ENCODE data around the gene PPP6R2. TPM values are rescaled to one million over a fixed set of nuclear protein-coding genes. Genes with fewer than 3 reads are reported as not detected.

PPP6R2 gene
- total and polyA plus RNA-seq, 2 of the 8 experiments (the other 6 are each of a cell fraction or from before 2014, with no cell fraction given) = 25.0 to 32.2 TPM

GRCh38 chr22:50303515-50303847 is 39.6 kb upstream of the PPP6R2 start (continued):
- TF ChIP-seq BCL11A (IDR thresholded peaks at IDR 0.05; ENCODE audit: low read depth in 2 of 2, low read length in 2 of 2) (no peak), TAF1 (IDR thresholded peaks at IDR 0.05; ENCODE audit: low read depth, low read length) (no peak), KDM5A (IDR thresholded peaks at IDR 0.05; ENCODE audit: low read length) (no peak), CHD7 (IDR thresholded peaks at IDR 0.05; ENCODE audit: insufficient replicate concordance, low read length) (no peak)
